H1 (cell line): Measurements from ENCODE around the gene CHN2. TPM values are rescaled to one million over a fixed set of nuclear protein-coding genes. Genes with fewer than 3 reads are reported as not detected.

ENCODE experiments used
- CHD7 ChIP-seq: fragments of 300-600 bp; sonication (generic); IDR thresholded peaks from 2 replicates; pipeline ENCODE4 v1.7.1; 2012; ENCODE audit warnings: low read length, moderate library complexity, mild to moderate bottlenecking, inconsistent platforms; ENCODE audit not compliant: insufficient replicate concordance
- CTBP2 ChIP-seq: IDR thresholded peaks from 2 replicates; pipeline ENCODE4 v1.7.0; 2011; ENCODE audit warnings: borderline replicate concordance, mild to moderate bottlenecking, moderate library complexity, mixed read lengths, low read length; ENCODE audit not compliant: insufficient read depth, insufficient read length
- EP300 ChIP-seq, 2 experiments: IDR thresholded peaks; 1 replicate in 1 of 2; 2 replicates in 1 of 2; pipeline ENCODE4 v1.6.1; 2011 to 2012; ENCODE audit warnings: low read depth in 2 of 2, low read length in 2 of 2, mild to moderate bottlenecking in 2 of 2, borderline replicate concordance in 1 of 2, inconsistent platforms in 1 of 2, moderate library complexity in 1 of 2
- RBBP5 ChIP-seq: IDR thresholded peaks from 2 replicates; pipeline ENCODE4 v1.7.1; 2012; ENCODE audit warnings: low read depth, mild to moderate bottlenecking, inconsistent platforms, low read length, moderate library complexity, borderline replicate concordance
- SIRT6 ChIP-seq: IDR thresholded peaks from one replicate; pipeline ENCODE4 v1.7.1; 2012; ENCODE audit warnings: low read length, inconsistent platforms
- TAF7 ChIP-seq: optimal IDR thresholded peaks from 2 replicates; pipeline ENCODE3; 2011; ENCODE audit warnings: low read depth, mild to moderate bottlenecking, inconsistent platforms, low read length, moderate library complexity, borderline replicate concordance
- polyA plus RNA-seq, 7 experiments: library from polyadenylated mRNA; depleted of rRNA in 3 of 7; stranded (reverse) in 5 of 7; unstranded in 2 of 7; fragments of >200 nt in 5 of 7; fragments of 200-250 nt in 2 of 7; gene quantifications; 1 replicate in 5 of 7; 2 replicates in 1 of 7; 4 replicates in 1 of 7; pipeline versions ENCODE4 v1.2.1 to v1.2.3, GENCODE V29; 2011 to 2013; ENCODE audit warnings: missing spikeins in 2 of 7, mixed read lengths in 2 of 7
- total RNA-seq: library from RNA; stranded (reverse); fragmentation: NEBNext Ultra II Directional; extraction: Animal tissue kit (Norgen Biotek cat#: 25700); gene quantifications from 2 replicates; pipeline ENCODE4 v1.2.1, GENCODE V29; 2021

The CHN2 gene
- total and polyA plus RNA-seq, 2 of the 8 experiments (the other 6 are each of a cell fraction or from before 2014, with no cell fraction given): 2.9 to 4.8 TPM

DNA sequence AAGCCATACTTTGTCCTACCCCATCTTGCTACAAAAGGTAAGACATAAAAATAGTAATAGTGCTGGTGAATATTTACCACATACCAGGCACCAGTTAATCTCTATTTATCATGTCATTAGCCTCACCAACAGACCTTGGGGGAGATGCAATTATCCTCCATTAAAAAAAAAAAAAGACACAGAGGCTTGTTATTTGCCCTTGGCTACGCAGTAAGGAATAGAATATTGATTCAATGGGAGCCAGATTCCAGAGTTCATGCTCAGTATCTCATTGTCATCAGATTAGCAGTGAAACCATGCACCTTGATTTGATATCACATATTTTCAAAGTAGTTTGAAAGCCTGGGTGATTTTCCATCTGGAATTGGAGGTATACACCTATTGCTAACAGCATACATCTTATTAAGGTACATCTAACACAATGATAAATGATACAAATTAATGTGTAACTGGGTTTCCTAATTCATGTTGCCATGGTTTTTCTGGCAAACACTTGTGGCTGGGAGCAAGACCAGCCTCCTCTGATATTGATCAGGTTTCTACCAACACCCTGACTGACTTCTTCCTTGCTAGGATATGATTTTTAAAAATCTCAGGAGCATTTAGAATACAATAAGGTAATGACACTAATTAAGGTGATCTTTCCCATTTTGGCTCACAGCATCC, 301.9 kb downstream of the CHN2 start (continued):
- TF ChIP-seq CHD7 (no peak), EP300 (IDR thresholded peaks at IDR 0.05; ENCODE audit: borderline replicate concordance in 1 of 2, low read depth in 2 of 2, low read length in 2 of 2) (no peak), SIRT6 (no peak), RBBP5 (no peak), TAF7 (no peak), CTBP2 (no peak)
